ENCODE results near the gene LPCAT3.

The LPCAT3 gene

DNA sequence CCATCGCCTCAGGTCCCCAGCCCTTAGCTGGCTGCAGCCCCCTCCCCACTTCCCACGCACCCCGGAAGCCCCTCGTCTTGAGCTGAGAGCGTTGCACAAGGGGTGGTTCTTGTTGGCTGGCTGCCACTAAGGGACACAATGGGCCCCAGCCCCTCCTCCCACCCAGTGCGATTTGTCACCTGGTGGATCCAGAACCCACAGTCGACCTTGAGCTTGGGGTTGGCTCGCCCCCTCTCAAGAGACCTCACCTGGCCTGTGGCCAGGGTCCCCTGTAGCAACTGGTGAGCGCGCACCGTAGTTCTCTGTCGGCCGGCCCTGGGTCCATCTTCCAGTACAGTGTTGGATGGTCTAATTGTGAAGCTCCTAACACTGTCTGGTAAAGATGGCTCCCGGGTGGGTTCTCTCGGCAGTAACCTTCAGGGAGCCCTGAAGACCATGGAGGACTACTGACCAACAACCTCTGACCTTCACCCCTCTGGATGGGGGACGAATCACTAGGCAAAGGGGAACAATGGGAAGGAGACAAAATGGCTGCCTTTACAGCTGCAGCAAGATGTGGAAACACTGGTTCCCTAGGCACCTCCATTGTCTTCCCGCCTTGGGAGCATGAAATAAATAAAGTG, 54.4 kb downstream of the LPCAT3 start:
- DNase-seq (ENCODE audit: low read depth) = no peak

- no peak for DNase-seq (ENCODE audit: low read depth)
These were observed 55.1 kb downstream of the LPCAT3 start for GRCh38 chr12:6963016-6963731.

DNA sequence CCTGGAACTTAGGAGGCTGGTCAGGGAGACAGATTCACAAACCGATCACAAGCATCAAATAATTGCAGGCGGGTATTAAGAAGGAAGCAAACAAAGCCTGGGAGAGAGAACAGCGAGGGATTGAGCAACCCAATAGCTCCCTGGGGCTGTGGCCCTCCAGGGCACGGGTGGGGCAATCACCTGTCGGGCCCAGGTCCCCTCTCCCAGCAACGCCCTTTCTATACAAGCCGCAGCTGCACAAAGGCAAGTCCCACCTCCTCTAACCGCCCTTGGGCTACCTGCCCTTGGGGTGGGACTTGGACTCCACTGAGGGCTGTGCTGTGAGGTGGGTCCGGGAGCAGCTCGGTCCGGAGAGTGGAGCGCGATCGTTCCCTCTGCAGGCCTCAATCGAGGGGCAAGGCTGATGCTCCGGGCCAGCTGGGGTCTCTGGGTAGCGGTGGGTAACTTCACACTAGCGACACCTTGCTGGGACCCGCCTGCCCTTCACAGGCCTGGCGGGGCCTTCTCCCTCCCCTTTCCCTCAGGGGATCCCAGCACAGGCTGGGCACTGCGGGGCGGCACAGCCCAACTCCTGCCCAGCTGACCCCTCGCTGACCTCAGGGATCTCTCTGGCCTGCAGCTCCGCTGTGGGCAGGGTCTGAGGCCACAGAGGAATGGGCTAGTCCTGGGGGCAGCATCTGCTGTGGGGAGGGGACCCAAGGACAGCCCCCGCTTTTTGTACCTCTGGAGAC, 55.8 kb downstream of the LPCAT3 start:
- DNase-seq (ENCODE audit: low read depth) = no peak

GRCh38 chr12:6961695-6962284, 56.5 kb downstream of the LPCAT3 start:
- peak; percentile 77 for DNase-seq (ENCODE audit: low read depth)

DNA sequence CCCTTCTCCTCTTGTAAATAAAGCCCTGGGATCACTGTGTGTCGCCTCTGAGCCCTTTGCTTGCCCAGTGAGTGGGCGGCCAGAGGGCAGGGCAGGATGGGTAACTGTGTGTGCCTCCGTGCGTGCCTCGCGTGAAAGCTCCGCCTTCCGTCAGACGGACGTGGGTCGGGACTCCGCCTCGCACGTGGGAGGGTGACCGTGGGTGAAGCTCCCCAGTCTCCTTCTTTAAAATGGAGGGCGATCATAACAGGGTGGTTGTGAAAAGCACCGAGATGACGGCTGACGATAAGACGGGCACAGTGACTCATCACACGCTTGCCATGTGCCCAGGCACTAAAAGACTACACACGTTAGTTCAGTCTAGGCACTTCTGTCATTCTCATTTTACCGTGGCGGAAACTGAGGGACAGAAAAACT, 57.0 kb downstream of the LPCAT3 start:
- DNase-seq (ENCODE audit: low read depth) = peak; percentile 69

GRCh38 chr12:6960593-6961277, 57.5 kb downstream of the LPCAT3 start:
- DNase-seq (ENCODE audit: low read depth) = peak; percentile 66

- DNase-seq (ENCODE audit: low read depth) = no peak
These were observed 58.3 kb downstream of the LPCAT3 start for GRCh38 chr12:6959805-6960592.

- DNase-seq (ENCODE audit: low read depth) = no peak
These were observed 59.0 kb downstream of the LPCAT3 start for GRCh38 chr12:6959058-6959804.

GRCh38 chr12:6958609-6959057, 59.6 kb downstream of the LPCAT3 start:
- no peak for DNase-seq (ENCODE audit: low read depth)

- no peak for DNase-seq (ENCODE audit: low read depth)
These were observed 60.3 kb downstream of the LPCAT3 start for GRCh38 chr12:6957741-6958608.

DNA sequence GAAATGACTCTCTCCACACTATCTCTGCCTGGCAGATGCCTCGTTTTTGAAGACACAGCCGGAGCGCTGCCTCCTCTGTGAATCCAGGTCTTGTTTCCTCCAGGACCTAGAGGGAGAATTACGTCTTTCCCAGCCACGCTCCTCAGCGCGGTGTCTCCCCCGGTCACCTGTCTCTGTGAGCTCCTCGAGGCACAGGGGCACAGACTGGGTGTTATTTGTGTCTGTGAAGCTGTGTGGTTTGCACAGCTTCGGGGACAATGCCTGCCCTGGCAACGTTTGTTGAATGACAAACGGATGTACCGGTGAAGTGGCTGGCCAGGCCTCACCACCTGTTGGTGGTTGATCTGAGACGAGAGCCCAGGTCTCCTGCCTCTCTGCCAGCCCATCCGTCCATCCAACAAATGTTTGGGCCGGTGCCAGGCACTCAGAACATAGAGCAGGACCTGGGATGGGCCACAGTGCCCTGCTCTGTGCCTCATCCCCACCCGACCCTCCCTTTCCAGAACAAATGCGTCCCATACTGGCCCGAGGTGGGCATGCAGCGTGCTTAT, 61.0 kb downstream of the LPCAT3 start:
- no peak for DNase-seq (ENCODE audit: low read depth)

DNA sequence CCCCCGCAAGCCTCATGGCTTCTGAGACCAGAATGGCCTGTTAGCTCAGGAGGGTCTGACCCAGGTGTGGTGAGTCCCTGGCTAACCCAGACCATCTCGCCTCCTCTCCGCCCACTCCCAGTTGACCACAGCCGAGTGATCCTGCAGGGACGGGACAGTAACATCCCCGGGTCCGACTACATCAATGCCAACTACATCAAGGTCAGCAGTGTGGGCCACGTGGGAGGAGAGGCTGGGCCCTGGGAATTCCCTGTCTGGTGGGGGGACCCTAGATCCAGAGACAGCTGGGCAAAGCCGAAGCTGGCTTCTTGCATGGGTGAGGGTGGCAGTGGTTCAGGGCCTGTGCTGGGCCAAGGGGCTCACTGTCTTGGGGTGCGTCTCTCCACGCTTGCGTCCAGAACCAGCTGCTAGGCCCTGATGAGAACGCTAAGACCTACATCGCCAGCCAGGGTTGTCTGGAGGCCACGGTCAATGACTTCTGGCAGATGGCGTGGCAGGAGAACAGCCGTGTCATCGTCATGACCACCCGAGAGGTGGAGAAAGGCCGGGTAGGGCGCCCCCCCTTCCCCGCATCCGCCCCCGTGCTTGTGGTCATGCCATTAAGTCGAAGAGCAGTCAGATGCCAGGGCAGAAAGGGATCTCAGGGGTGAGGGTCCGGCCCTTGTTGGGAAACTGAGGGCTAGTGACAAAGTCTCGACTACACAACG, 62.1 kb downstream of the LPCAT3 start:
- no peak for DNase-seq (ENCODE audit: low read depth)

DNA sequence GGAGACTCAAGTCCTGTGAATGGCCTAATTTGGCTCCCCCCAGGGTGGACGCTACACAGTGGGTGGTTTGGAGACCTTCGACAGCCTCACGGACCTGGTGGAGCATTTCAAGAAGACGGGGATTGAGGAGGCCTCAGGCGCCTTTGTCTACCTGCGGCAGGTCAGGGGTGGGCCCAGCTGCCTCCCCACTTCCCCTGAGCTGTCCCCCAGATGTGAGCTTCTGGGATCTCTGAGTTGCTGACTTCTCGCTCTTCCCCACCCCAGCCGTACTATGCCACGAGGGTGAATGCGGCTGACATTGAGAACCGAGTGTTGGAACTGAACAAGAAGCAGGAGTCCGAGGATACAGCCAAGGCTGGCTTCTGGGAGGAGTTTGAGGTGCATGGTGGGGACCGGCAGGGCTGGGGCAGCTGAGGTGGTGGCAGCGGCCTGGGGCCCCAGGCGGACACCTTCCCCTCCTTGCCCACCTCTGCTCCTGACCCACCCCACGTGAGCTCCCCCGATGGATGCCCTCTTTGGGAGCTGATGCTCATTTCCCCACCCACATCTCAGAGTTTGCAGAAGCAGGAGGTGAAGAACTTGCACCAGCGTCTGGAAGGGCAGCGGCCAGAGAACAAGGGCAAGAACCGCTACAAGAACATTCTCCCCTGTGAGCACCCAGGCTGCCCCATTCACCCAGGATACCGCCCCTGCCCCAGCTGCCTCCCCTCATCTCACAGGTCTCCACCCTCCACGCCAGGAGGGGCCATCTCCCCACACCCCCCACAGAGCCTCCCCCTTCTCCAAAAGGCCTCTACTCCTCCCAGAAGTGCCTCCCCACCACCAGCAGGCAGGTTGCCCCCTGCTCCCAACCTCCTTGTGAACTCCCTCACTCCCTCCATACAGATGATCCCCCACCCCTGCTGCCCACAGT, 62.9 kb downstream of the LPCAT3 start:
- DNase-seq (ENCODE audit: low read depth) = no peak

GRCh38 chr12:6954316-6955107, 63.8 kb downstream of the LPCAT3 start:
- DNase-seq (ENCODE audit: low read depth) = no peak

DNA sequence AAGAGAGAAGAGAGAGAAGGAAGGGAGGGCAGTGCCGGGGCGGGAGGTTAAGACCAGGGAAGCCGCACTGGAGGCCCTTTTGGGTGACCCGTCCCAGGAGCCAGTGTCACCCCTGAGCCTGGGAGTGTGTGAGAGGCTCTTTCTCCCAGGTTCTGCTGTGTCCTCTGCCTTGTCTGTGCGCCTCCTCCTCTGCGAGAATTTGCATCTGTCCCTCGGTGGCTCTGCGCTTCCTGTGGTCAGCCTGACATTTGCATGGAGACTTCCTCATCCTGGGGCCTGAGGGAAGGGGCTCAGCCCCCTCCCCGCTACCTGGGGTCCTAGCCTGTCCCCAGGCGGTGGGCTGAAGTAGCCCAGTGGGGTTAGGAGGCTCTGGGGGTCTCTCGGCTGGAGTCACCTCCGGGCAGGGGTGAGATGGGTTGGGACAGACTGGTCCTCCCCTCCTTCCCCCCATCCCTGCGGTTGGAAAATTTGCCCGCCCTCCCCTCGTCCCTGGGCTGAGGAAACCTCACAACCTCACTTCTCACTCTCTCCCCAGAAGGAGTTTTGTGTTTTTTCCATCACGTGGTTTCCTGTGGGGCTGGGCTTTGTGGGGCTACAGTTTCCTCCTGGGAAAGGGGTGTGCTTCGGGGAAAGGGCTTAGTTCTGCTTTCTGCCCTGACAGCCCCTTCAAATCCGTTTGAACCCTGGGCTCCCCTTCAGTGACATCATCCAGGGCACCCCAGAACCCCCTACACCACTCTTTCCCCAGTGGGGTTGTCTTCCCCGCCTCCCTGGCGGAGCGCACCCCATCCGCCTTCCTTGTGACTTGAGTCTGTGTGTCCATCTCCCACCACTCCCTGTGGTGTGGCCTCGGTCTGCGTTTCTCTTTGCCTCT, 64.6 kb downstream of the LPCAT3 start:
- DNase-seq (ENCODE audit: low read depth) = peak; percentile 69
